Endothelial cell of umbilical vein (primary cell): ENCODE results near the gene SMIM33. TPM values are rescaled to one million over a fixed set of nuclear protein-coding genes. Genes with fewer than 3 reads are reported as not detected.

Source experiments
- BruUV-seq: library from RNA; stranded (reverse); fragments of 400-500 nt; replicated peaks from 2 replicates; lab custom pipeline; 2021; lab: Mats Ljungman, UMichigan
- CTCF ChIA-PET: fragments of 300-600, 350-600 bp; sonication (Branson Sonifier 250); formaldehyde crosslinking; loops from one replicate; lab custom pipeline; 2021; ENCODE audit warnings: antibody characterized with exemption, inconsistent platforms; lab: Charles Lee
- POLR2A ChIA-PET: fragments of 300-600, 350-600 bp; sonication (Branson Sonifier 250); formaldehyde crosslinking; loops from one replicate; lab custom pipeline; 2021; ENCODE audit warnings: antibody characterized with exemption, inconsistent platforms; lab: Charles Lee
- DNase-seq: peaks from one replicate; pipeline ENCODE4 v3.0.0-alpha.2; 2011; ENCODE audit warnings: low read depth, low spot score
- FAIRE-seq: peaks from 2 replicates; lab custom pipeline; 2011; peaks lifted over from hg19 to GRCh38; lab: Jason Lieb, UNC
- H2AFZ ChIP-seq: 2 replicates; pipeline ENCODE4 v1.6.0; 2012; ENCODE audit warnings: low read depth, low read length, control low read depth, inconsistent platforms
- H3K27ac ChIP-seq: 2 replicates; pipeline ENCODE4 v1.5.1; 2011; ENCODE audit warnings: low read depth, mild to moderate bottlenecking, control low read depth, low read length, moderate library complexity; ENCODE audit not compliant: insufficient read depth
- H3K27me3 ChIP-seq, 2 experiments: 2 replicates each; pipeline versions ENCODE4 v1.6.0 to v1.6.1; 2011; ENCODE audit warnings: low read length in 2 of 2, mixed read lengths in 1 of 2; ENCODE audit not compliant: control insufficient read depth in 2 of 2, insufficient read depth in 2 of 2
- H3K36me3 ChIP-seq, 2 experiments: 2 replicates in 1 of 2; 3 replicates in 1 of 2; pipeline ENCODE4 v1.5.1; 2011; ENCODE audit warnings: low read length in 2 of 2, mild to moderate bottlenecking in 1 of 2, moderate library complexity in 1 of 2; ENCODE audit not compliant: control insufficient read depth in 2 of 2, insufficient read depth in 2 of 2; ENCODE audit errors: extremely low read depth in 1 of 2
- H3K4me1 ChIP-seq: 3 replicates; pipeline ENCODE4 v1.5.1; 2011; ENCODE audit warnings: mild to moderate bottlenecking, low read length; ENCODE audit not compliant: control insufficient read depth, insufficient read depth; ENCODE audit errors: extremely low read depth
- H3K4me2 ChIP-seq: 2 replicates; pipeline ENCODE4 v1.6.1; 2011; ENCODE audit warnings: low read length, control low read depth, mixed read lengths; ENCODE audit not compliant: insufficient read depth
- H3K4me3 ChIP-seq, 3 experiments: fragments of 200-600 bp in 1 of 3; sonication (generic), shearing (Covaris generic) in 1 of 3; replicated peaks in 1 of 3; 2 replicates each; pipeline ENCODE4 v1.5.1; 2011 to 2016; ENCODE audit warnings: control low read depth in 3 of 3, low read length in 3 of 3, mild to moderate bottlenecking in 2 of 3, inconsistent platforms in 1 of 3, low read depth in 1 of 3, moderate library complexity in 1 of 3; ENCODE audit not compliant: insufficient read depth in 1 of 3
- H3K79me2 ChIP-seq: 2 replicates; pipeline ENCODE4 v1.6.0; 2012; ENCODE audit warnings: low read length, inconsistent platforms; ENCODE audit not compliant: control insufficient read depth, insufficient read depth
- H3K9ac ChIP-seq: replicated peaks from 2 replicates; pipeline ENCODE3; 2011; ENCODE audit warnings: low read length, control low read depth; ENCODE audit not compliant: insufficient read depth; ENCODE audit errors: extremely low read depth
- H3K9me1 ChIP-seq: replicated peaks from 3 replicates; pipeline ENCODE4 v1.6.0; 2011; ENCODE audit warnings: mild to moderate bottlenecking, low read length; ENCODE audit not compliant: control insufficient read depth, insufficient read depth; ENCODE audit errors: extremely low read depth
- H3K9me3 ChIP-seq: replicated peaks from 2 replicates; pipeline ENCODE4 v1.5.1; 2012; ENCODE audit warnings: low read length, inconsistent platforms; ENCODE audit not compliant: control insufficient read depth, insufficient read depth
- H4K20me1 ChIP-seq: replicated peaks from 2 replicates; pipeline ENCODE3; 2011; ENCODE audit warnings: mild to moderate bottlenecking, low read length; ENCODE audit not compliant: control insufficient read depth, insufficient read depth; ENCODE audit errors: extremely low read depth
- EZH2 ChIP-seq: IDR thresholded peaks from 2 replicates; pipeline ENCODE4 v1.6.1; 2012; ENCODE audit warnings: borderline replicate concordance, low read depth, mild to moderate bottlenecking, moderate library complexity, low read length, inconsistent platforms; ENCODE audit not compliant: severe bottlenecking
- FOS ChIP-seq: IDR thresholded peaks from 2 replicates; pipeline ENCODE4 v1.6.1; 2011; ENCODE audit warnings: mild to moderate bottlenecking, low read length, moderate library complexity, borderline replicate concordance; ENCODE audit not compliant: insufficient read depth
- GATA2 ChIP-seq: IDR thresholded peaks from 2 replicates; pipeline ENCODE4 v1.7.0; 2011; ENCODE audit warnings: low read depth, mild to moderate bottlenecking, moderate library complexity, mixed read lengths, low read length; ENCODE audit not compliant: insufficient read length, insufficient read depth
- JUN ChIP-seq: IDR thresholded peaks from 2 replicates; pipeline ENCODE4 v1.6.1; 2011; ENCODE audit warnings: borderline replicate concordance, low read depth; ENCODE audit not compliant: insufficient read length, insufficient read depth
- MAX ChIP-seq: IDR thresholded peaks from 2 replicates; pipeline ENCODE4 v1.6.1; 2011; ENCODE audit not compliant: insufficient read depth, insufficient read length
- MYC ChIP-seq: IDR thresholded peaks from one replicate; pipeline ENCODE4 v1.6.1; 2011; ENCODE audit warnings: mild to moderate bottlenecking, low read depth, low read length
- POLR2A ChIP-seq: IDR thresholded peaks from 2 replicates; pipeline ENCODE4 v1.6.1; 2012; ENCODE audit warnings: low read depth, mild to moderate bottlenecking, control low read depth, low read length
- POLR2AphosphoS5 ChIP-seq: IDR thresholded peaks from 2 replicates; pipeline ENCODE4 v1.6.1; 2012; ENCODE audit warnings: low read depth, mild to moderate bottlenecking, control low read depth, low read length, moderate library complexity; ENCODE audit not compliant: insufficient read depth
- dilution Hi-C: fragments of 300-500 bp; cut with MboI; formaldehyde crosslinking; loops from one replicate; pipeline ENCODE4 v1.15.0; 2019; ENCODE audit warnings: low sequenced_read_pairs; ENCODE audit not compliant: extremely low pct_ligation_motif_present
- intact Hi-C: fragments of 100-400 bp; cut with micrococcal nuclease; formaldehyde crosslinking; loops from one replicate; pipeline ENCODE4 v1.10.0; 2022
- polyA plus RNA-seq, 4 experiments: library from polyadenylated mRNA; depleted of rRNA in 3 of 4; stranded (reverse) in 3 of 4; unstranded in 1 of 4; fragments of >200 nt; gene quantifications; 2 replicates each; pipeline versions ENCODE4 v1.2.1 to v1.2.3, GENCODE V29; 2011 to 2012; ENCODE audit warnings: missing spikeins in 1 of 4
- total RNA-seq: library from RNA; stranded (reverse); gene quantifications from 2 replicates; pipeline ENCODE4 v1.2.3, GENCODE V29; 2021
- TF ChIP-seq, protein P1 (sequence below), 2 donors: IDR thresholded peaks; 1 replicate in 1 of 2; 2 replicates in 1 of 2; pipeline ENCODE4 v1.5.1; 2011; ENCODE audit warnings: low read length in 2 of 2, mild to moderate bottlenecking in 2 of 2, moderate library complexity in 2 of 2, control low read depth in 1 of 2, inconsistent platforms in 1 of 2, low read depth in 1 of 2; ENCODE audit not compliant: insufficient read depth in 1 of 2; ENCODE audit errors: extremely low read depth in 1 of 2

SMIM33 gene
- total and polyA plus RNA-seq, 2 donors (not counting 3 experiments of a cell fraction or from before 2014, with no cell fraction given): not detected

- Histone ChIP-seq H3K36me3 (peaks cover 5 to 31% of the 10 kb centered on the region in 2 experiments), H3K4me3 (no peak overlapping the region), H3K79me2 (no peaks in the 10 kb centered on the region), H3K9ac (no peak overlapping the region), H3K9me1 (no peaks in the 10 kb centered on the region), H4K20me1 (no peaks in the 10 kb centered on the region), H3K27ac (no peak overlapping the region), H3K9me3 (no peaks in the 10 kb centered on the region), H3K4me1 (no peaks in the 10 kb centered on the region), H3K27me3 (no peaks in the 10 kb centered on the region), H2AFZ (no peak overlapping the region), H3K4me2 (no peak overlapping the region)
- FAIRE-seq (no peak), DNase-seq (no peak)
- intact Hi-C loops: no loop called here
- dilution Hi-C loops: no loop called here
- no TSS peak for BruUV-seq
- ChIA-PET POLR2A (no interaction called here), CTCF (no interaction called here)
- TF ChIP-seq FOS (no peak), EZH2 (no peak), JUN (no peak), GATA2 (no peak), MAX (no peak), POLR2A (no peak), POLR2AphosphoS5 (no peak), MYC (no peak)
- TF ChIP-seq, protein P1, sequence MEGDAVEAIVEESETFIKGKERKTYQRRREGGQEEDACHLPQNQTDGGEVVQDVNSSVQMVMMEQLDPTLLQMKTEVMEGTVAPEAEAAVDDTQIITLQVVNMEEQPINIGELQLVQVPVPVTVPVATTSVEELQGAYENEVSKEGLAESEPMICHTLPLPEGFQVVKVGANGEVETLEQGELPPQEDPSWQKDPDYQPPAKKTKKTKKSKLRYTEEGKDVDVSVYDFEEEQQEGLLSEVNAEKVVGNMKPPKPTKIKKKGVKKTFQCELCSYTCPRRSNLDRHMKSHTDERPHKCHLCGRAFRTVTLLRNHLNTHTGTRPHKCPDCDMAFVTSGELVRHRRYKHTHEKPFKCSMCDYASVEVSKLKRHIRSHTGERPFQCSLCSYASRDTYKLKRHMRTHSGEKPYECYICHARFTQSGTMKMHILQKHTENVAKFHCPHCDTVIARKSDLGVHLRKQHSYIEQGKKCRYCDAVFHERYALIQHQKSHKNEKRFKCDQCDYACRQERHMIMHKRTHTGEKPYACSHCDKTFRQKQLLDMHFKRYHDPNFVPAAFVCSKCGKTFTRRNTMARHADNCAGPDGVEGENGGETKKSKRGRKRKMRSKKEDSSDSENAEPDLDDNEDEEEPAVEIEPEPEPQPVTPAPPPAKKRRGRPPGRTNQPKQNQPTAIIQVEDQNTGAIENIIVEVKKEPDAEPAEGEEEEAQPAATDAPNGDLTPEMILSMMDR (IDR thresholded peaks at IDR 0.05; ENCODE audit: extremely low read depth in 1 of 2, insufficient read depth in 1 of 2, low read depth in 1 of 2, low read length in 2 of 2): no peak
Measured at GRCh38 chr5:139426203-139426885, 44.5 kb upstream of the SMIM33 start.
